Endothelial cell of umbilical vein (primary cell): Measurements from ENCODE around the gene SYTL3. TPM values are rescaled to one million over a fixed set of nuclear protein-coding genes. Genes with fewer than 3 reads are reported as not detected.

Source experiments
- BruUV-seq: library from RNA; stranded (reverse); fragments of 400-500 nt; replicated peaks from 2 replicates; lab custom pipeline; 2021; lab: Mats Ljungman, UMichigan
- CTCF ChIA-PET: fragments of 300-600, 350-600 bp; sonication (Branson Sonifier 250); formaldehyde crosslinking; loops from one replicate; lab custom pipeline; 2021; ENCODE audit warnings: antibody characterized with exemption, inconsistent platforms; lab: Charles Lee
- POLR2A ChIA-PET: fragments of 300-600, 350-600 bp; sonication (Branson Sonifier 250); formaldehyde crosslinking; loops from one replicate; lab custom pipeline; 2021; ENCODE audit warnings: antibody characterized with exemption, inconsistent platforms; lab: Charles Lee
- DNase-seq: peaks from one replicate; pipeline ENCODE4 v3.0.0-alpha.2; 2011; ENCODE audit warnings: low read depth, low spot score
- FAIRE-seq: peaks from 2 replicates; lab custom pipeline; 2011; peaks lifted over from hg19 to GRCh38; lab: Jason Lieb, UNC
- H2AFZ ChIP-seq: 2 replicates; pipeline ENCODE4 v1.6.0; 2012; ENCODE audit warnings: low read depth, low read length, control low read depth, inconsistent platforms
- H3K27ac ChIP-seq: 2 replicates; pipeline ENCODE4 v1.5.1; 2011; ENCODE audit warnings: low read depth, mild to moderate bottlenecking, control low read depth, low read length, moderate library complexity; ENCODE audit not compliant: insufficient read depth
- H3K27me3 ChIP-seq, 2 experiments: 2 replicates each; pipeline versions ENCODE4 v1.6.0 to v1.6.1; 2011; ENCODE audit warnings: low read length in 2 of 2, mixed read lengths in 1 of 2; ENCODE audit not compliant: control insufficient read depth in 2 of 2, insufficient read depth in 2 of 2
- H3K36me3 ChIP-seq, 2 experiments: 2 replicates in 1 of 2; 3 replicates in 1 of 2; pipeline ENCODE4 v1.5.1; 2011; ENCODE audit warnings: low read length in 2 of 2, mild to moderate bottlenecking in 1 of 2, moderate library complexity in 1 of 2; ENCODE audit not compliant: control insufficient read depth in 2 of 2, insufficient read depth in 2 of 2; ENCODE audit errors: extremely low read depth in 1 of 2
- H3K4me1 ChIP-seq: 3 replicates; pipeline ENCODE4 v1.5.1; 2011; ENCODE audit warnings: mild to moderate bottlenecking, low read length; ENCODE audit not compliant: control insufficient read depth, insufficient read depth; ENCODE audit errors: extremely low read depth
- H3K4me2 ChIP-seq: 2 replicates; pipeline ENCODE4 v1.6.1; 2011; ENCODE audit warnings: low read length, control low read depth, mixed read lengths; ENCODE audit not compliant: insufficient read depth
- H3K4me3 ChIP-seq, 3 experiments: fragments of 200-600 bp in 1 of 3; sonication (generic), shearing (Covaris generic) in 1 of 3; replicated peaks in 1 of 3; 2 replicates each; pipeline ENCODE4 v1.5.1; 2011 to 2016; ENCODE audit warnings: control low read depth in 3 of 3, low read length in 3 of 3, mild to moderate bottlenecking in 2 of 3, inconsistent platforms in 1 of 3, low read depth in 1 of 3, moderate library complexity in 1 of 3; ENCODE audit not compliant: insufficient read depth in 1 of 3
- H3K79me2 ChIP-seq: 2 replicates; pipeline ENCODE4 v1.6.0; 2012; ENCODE audit warnings: low read length, inconsistent platforms; ENCODE audit not compliant: control insufficient read depth, insufficient read depth
- H3K9ac ChIP-seq: replicated peaks from 2 replicates; pipeline ENCODE3; 2011; ENCODE audit warnings: low read length, control low read depth; ENCODE audit not compliant: insufficient read depth; ENCODE audit errors: extremely low read depth
- H3K9me1 ChIP-seq: replicated peaks from 3 replicates; pipeline ENCODE4 v1.6.0; 2011; ENCODE audit warnings: mild to moderate bottlenecking, low read length; ENCODE audit not compliant: control insufficient read depth, insufficient read depth; ENCODE audit errors: extremely low read depth
- H3K9me3 ChIP-seq: replicated peaks from 2 replicates; pipeline ENCODE4 v1.5.1; 2012; ENCODE audit warnings: low read length, inconsistent platforms; ENCODE audit not compliant: control insufficient read depth, insufficient read depth
- H4K20me1 ChIP-seq: replicated peaks from 2 replicates; pipeline ENCODE3; 2011; ENCODE audit warnings: mild to moderate bottlenecking, low read length; ENCODE audit not compliant: control insufficient read depth, insufficient read depth; ENCODE audit errors: extremely low read depth
- CTCF ChIP-seq, 2 donors: IDR thresholded peaks; 1 replicate in 1 of 2; 2 replicates in 1 of 2; pipeline ENCODE4 v1.5.1; 2011; ENCODE audit warnings: low read length in 2 of 2, mild to moderate bottlenecking in 2 of 2, moderate library complexity in 2 of 2, control low read depth in 1 of 2, inconsistent platforms in 1 of 2, low read depth in 1 of 2; ENCODE audit not compliant: insufficient read depth in 1 of 2; ENCODE audit errors: extremely low read depth in 1 of 2
- EZH2 ChIP-seq: IDR thresholded peaks from 2 replicates; pipeline ENCODE4 v1.6.1; 2012; ENCODE audit warnings: borderline replicate concordance, low read depth, mild to moderate bottlenecking, moderate library complexity, low read length, inconsistent platforms; ENCODE audit not compliant: severe bottlenecking
- FOS ChIP-seq: IDR thresholded peaks from 2 replicates; pipeline ENCODE4 v1.6.1; 2011; ENCODE audit warnings: mild to moderate bottlenecking, low read length, moderate library complexity, borderline replicate concordance; ENCODE audit not compliant: insufficient read depth
- GATA2 ChIP-seq: IDR thresholded peaks from 2 replicates; pipeline ENCODE4 v1.7.0; 2011; ENCODE audit warnings: low read depth, mild to moderate bottlenecking, moderate library complexity, mixed read lengths, low read length; ENCODE audit not compliant: insufficient read length, insufficient read depth
- JUN ChIP-seq: IDR thresholded peaks from 2 replicates; pipeline ENCODE4 v1.6.1; 2011; ENCODE audit warnings: borderline replicate concordance, low read depth; ENCODE audit not compliant: insufficient read length, insufficient read depth
- MAX ChIP-seq: IDR thresholded peaks from 2 replicates; pipeline ENCODE4 v1.6.1; 2011; ENCODE audit not compliant: insufficient read depth, insufficient read length
- MYC ChIP-seq: IDR thresholded peaks from one replicate; pipeline ENCODE4 v1.6.1; 2011; ENCODE audit warnings: mild to moderate bottlenecking, low read depth, low read length
- POLR2A ChIP-seq: IDR thresholded peaks from 2 replicates; pipeline ENCODE4 v1.6.1; 2012; ENCODE audit warnings: low read depth, mild to moderate bottlenecking, control low read depth, low read length
- POLR2AphosphoS5 ChIP-seq: IDR thresholded peaks from 2 replicates; pipeline ENCODE4 v1.6.1; 2012; ENCODE audit warnings: low read depth, mild to moderate bottlenecking, control low read depth, low read length, moderate library complexity; ENCODE audit not compliant: insufficient read depth
- dilution Hi-C: fragments of 300-500 bp; cut with MboI; formaldehyde crosslinking; loops from one replicate; pipeline ENCODE4 v1.15.0; 2019; ENCODE audit warnings: low sequenced_read_pairs; ENCODE audit not compliant: extremely low pct_ligation_motif_present
- intact Hi-C: fragments of 100-400 bp; cut with micrococcal nuclease; formaldehyde crosslinking; loops from one replicate; pipeline ENCODE4 v1.10.0; 2022
- polyA plus RNA-seq, 4 experiments: library from polyadenylated mRNA; depleted of rRNA in 3 of 4; stranded (reverse) in 3 of 4; unstranded in 1 of 4; fragments of >200 nt; gene quantifications; 2 replicates each; pipeline versions ENCODE4 v1.2.1 to v1.2.3, GENCODE V29; 2011 to 2012; ENCODE audit warnings: missing spikeins in 1 of 4
- total RNA-seq: library from RNA; stranded (reverse); gene quantifications from 2 replicates; pipeline ENCODE4 v1.2.3, GENCODE V29; 2021

The SYTL3 gene
- total and polyA plus RNA-seq, 2 donors (not counting 3 experiments of a cell fraction or from before 2014, with no cell fraction given), result 0.59 to 0.77 TPM

- H3K9ac ChIP-seq, result no peak overlapping the region
- TF ChIP-seq POLR2A (no peak), MYC (no peak), JUN (no peak), POLR2AphosphoS5 (no peak), MAX (no peak), CTCF (IDR thresholded peaks at IDR 0.05; ENCODE audit: extremely low read depth in 1 of 2, insufficient read depth in 1 of 2, low read depth in 1 of 2, low read length in 2 of 2) (no peak), EZH2 (no peak), GATA2 (no peak), FOS (no peak)
- intact Hi-C loops, result no loop called here
- no peak overlapping the region for H3K4me2 ChIP-seq
- BruUV-seq, result no TSS peak
- no peaks in the 10 kb centered on the region for H3K36me3 ChIP-seq
- H3K27ac ChIP-seq, result no peak overlapping the region
- no peaks in the 10 kb centered on the region for H3K27me3 ChIP-seq
- H3K4me3 ChIP-seq, result no peak overlapping the region
- no peaks in the 10 kb centered on the region for H3K9me1 ChIP-seq
- H3K4me1 ChIP-seq, result no peaks in the 10 kb centered on the region
- dilution Hi-C loops, result no loop called here
- ChIA-PET CTCF (interaction anchor here (1.2 kb wide), 1 partner anchor 379 kb away, joined by 3 read pairs; no protein-coding TSS in a partner anchor), POLR2A (no interaction called here)
- no peaks in the 10 kb centered on the region for H3K9me3 ChIP-seq
- DNase-seq (no peak), FAIRE-seq (no peak)
- no peaks in the 10 kb centered on the region for H3K79me2 ChIP-seq
- no peak overlapping the region for H2AFZ ChIP-seq
- no peaks in the 10 kb centered on the region for H4K20me1 ChIP-seq
These were observed 105.8 kb downstream of the SYTL3 start for GRCh38 chr6:158755636-158756035.
